Pons (tissue), 1 donor: Measurements from ENCODE around the gene OR1E1.
A peak's percentile ranks its signal among the peaks of the same experiment; 100 is the strongest.
"Not testable (repeated sequence)": the region's sequence is repeated elsewhere in the genome, so short reads cannot be mapped to it uniquely, and the experiment has no call there.

ENCODE experiments used
- DNase-seq: peaks from one replicate; pipeline ENCODE4 v3.0.0-alpha.2; 2016; ENCODE audit warnings: low spot score

Gene OR1E1

GRCh38 chr17:3398310-3398709 is at the start of gene OR1E1:
OR1E1 (minus strand) TSS chr17:3398410; CDS start chr17:3398410, 0 bp downstream.
- DNase-seq, result no peak

GRCh38 chr17:3447625-3448024 is 49.4 kb upstream of the OR1E1 start:
- peak; percentile 32 for DNase-seq

- no peak for DNase-seq
These were observed 42.2 kb upstream of the OR1E1 start for GRCh38 chr17:3440451-3440850.

DNA sequence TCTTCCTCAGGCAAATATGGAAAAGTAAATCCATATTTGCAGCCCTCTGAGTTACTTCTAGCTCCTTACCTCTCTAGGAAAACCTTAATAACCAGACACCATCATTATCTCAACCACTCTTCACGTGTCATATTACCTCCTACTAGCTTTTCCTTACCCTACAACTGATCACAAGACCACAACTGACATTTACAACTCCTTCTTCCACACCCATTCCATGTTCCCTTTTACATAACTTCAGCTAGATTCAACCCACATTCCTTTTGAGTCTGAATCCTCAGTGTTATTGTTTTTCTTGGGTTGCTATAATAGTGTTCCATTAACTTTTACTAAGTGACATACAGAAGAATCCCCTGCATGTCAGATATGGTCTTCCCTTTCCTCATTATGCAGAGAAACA is 40.2 kb upstream of the OR1E1 start:
- DNase-seq, result no peak

DNA sequence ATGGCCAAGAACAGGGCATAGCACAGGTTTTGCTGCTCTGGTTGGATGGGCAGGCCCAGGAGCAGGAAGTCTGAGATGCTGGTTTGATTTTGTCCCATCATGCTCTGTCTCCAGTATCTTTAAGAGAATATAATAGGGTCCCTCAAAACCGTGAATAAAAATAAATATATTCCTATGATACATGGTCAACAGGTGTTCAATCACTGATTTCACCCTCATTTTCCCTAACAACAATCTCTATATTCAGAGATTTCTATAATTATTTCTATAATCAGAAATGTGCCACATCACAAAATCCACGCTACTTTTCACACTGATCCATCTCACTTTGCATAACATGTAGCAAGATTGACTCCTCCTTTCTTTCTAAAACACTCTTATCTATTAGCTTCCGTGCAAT is 35.5 kb upstream of the OR1E1 start, which contains the start of gene OR1E2:
Gene OR1E2 (minus strand): TSS at position 101 of the 400 bp plus-strand sequence. CDS start 0 bp downstream, at position 101.
- no peak for DNase-seq

- peak; percentile 34 for DNase-seq
These were observed 35.0 kb upstream of the OR1E1 start for GRCh38 chr17:3433215-3433614.

DNA sequence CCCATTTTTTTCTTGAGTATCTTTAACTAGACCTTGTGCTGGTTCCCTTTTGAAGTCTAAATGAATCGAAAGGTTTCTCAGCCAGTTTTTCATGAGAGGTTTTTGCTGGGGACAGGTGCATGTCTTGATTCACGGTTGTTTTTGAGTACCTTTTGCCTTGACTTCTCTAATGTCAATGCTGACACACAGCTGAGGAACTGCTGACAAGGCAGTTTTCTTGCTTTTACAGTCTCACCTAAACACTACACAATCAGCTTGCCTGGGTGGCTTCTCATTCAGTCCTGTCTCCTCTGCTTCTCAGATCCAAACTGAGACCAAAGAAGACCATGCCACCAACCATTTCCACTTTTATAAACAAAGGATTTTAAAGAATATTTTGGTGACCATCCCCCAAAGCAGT is 20.0 kb upstream of the OR1E1 start:
- no peak for DNase-seq

DNA sequence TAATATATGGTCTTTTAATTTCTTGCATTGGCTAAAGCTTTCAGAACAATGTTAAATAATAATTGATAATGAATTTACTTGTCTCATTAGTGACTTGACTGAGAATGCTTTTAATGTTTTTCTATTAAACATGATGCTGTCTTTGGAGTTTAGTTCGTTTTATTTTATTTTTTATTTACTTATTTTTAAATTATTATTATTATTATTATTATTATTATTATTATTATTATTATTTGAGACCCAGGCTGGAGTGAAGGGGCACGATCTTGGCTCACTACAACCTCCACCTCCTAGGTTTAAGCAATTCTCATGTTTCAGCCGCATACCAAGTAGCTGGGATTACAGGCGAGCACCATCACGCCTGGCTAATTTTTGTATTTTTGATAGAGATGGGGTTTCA is 17.4 kb upstream of the OR1E1 start:
- no peak for DNase-seq

DNA sequence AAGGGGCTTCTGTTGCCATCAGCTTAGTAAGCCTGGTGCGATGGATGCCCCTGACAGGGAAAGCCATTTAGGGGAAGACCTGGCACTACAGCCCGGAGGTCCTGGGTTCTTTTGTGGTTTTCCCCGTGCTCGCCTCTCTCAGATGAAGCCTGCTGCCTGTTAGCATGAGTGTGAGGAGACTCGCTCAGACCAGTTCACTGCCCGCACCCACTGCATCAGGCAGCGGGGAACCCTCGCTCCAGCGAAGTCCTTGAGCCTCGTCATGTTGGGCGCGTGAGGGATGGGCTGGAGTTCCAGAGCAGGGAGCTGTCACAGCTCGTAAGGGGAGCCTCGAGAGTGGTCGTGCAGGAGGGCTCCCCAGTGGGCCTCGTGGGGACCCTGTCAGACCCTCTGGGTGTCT is 14.0 kb upstream of the OR1E1 start:
- not testable (repeated sequence) for DNase-seq

DNA sequence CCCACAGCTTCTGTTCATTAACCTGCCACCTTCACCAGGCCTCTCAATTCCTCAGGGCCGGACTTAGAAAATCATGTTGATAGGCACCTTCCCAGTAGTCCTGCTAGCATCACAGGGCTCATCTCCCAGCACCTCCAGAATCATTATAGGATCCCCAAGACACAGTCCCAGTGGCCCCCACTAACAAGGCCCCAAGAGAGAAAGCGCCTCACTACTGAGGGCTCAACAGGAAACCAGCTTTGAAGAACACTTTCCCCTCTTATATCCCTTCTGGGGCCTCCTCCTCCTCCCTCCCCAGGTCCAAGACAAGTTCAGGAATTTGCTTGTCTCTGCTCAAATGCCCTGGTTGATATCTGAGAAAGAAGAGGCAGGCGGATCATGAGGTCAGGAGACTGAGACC is 12.9 kb upstream of the OR1E1 start, which contains the start of gene OR3A3:
Gene OR3A3 (plus strand): TSS at position 301 of the 400 bp plus-strand sequence.
- DNase-seq, result no peak

DNA sequence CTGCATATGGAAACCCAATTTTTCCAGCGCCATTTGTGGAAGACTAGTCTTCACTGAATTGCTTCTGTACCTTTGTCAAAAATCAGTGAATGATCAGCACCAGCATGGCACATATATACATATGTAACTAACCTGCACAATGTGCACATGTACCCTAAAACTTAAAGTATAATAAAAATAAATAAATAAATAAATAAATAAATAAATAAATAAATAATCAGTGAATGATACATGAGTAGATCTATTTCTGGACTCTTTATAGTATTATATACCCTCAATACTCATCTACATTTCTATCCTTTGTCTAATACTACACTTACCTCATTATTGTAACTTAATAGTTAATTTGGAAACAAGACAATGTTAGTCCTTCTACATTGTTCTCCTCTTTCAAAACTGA is 5.6 kb upstream of the OR1E1 start:
- DNase-seq, result not testable (repeated sequence)

GRCh38 chr17:3401786-3402185 is 3.6 kb upstream of the OR1E1 start:
- no peak for DNase-seq

GRCh38 chr17:3400055-3400454 is 1.8 kb upstream of the OR1E1 start:
- no peak for DNase-seq

DNA sequence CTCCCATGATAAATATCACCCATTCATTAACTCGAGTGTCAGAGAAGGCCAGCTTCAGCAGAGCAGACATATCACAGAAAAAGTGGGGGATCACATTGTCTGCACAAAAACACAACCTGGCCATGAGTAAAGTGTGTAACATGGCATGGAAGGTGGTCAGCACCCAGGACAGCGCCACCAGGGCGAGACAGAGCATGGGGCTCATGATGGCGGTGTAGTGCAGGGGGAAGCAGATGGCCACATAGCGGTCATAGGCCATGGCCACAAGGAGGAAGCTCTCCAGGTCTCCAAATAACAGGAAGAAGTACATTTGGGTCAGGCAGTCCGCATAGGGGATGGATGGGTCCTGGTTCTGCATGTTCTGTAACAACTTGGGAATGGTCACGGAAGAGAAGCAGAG is 409 bp downstream of the OR1E1 start:
- not testable (repeated sequence) for DNase-seq

- no peak for DNase-seq
These were observed 8.4 kb downstream of the OR1E1 start for GRCh38 chr17:3389791-3390190.

GRCh38 chr17:3385869-3386816 is 12.1 kb downstream of the OR1E1 start, which contains the start of gene OR3A2:
OR3A2 (minus strand) TSS chr17:3386308.
- DNase-seq, result no peak

DNA sequence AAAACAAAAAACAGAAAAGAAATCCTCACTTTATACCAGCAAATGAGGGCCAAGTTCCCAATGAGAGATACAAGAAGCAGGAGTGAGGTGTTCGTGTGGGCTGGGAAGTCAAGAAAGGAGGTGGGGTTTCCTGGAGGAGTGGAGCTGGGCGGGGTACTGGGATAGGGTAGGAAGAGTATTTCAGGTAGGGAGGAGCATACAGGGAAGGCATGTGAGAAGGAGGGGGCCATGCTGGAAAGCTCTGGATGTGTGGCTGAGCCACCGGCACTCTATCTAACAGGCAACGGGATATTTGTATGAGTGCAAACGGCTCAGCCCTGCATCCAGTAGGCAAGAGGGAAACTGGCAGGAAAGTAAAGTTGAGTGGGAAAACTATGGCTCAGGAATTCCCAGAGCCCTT is 16.3 kb downstream of the OR1E1 start:
- no peak for DNase-seq

DNA sequence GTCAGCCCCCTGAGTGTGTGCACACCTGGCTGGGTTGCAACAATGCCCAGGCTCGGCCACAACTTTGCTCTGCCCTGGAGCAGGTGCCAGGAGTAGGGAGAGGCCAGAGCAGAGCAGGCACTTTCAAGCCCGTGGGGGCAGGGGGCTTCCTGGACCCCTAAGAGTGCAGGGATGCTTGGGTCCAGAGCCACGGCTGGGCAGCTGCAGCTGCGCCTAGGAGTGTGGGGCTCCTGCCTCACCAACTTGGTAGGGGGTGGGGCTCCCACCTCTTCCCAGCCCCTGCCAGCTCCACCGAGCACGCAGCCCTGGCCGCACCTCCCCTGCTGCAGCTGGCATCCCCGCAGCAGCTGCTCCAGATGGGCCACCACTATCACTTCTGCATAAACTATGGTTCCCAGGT is 19.9 kb downstream of the OR1E1 start:
- no peak for DNase-seq

- DNase-seq, result not testable (repeated sequence)
These were observed 27.0 kb downstream of the OR1E1 start for GRCh38 chr17:3371167-3371566.
